ENCODE results near the gene KLHDC9.

The KLHDC9 gene

GRCh38 chr1:161128591-161129420 is 30.6 kb downstream of the KLHDC9 start:
- Histone ChIP-seq H3K9me3 (no peaks in the 10 kb centered on the region), H3K4me1 (ENCODE audit: control insufficient read depth in 1 of 2, insufficient read depth in 1 of 2, low read depth in 1 of 2, low read length in 1 of 2) (peaks cover 58 to 59% of the 10 kb centered on the region in 2 experiments), H3K27me3 (no peaks in the 10 kb centered on the region), H3K36me3 (peaks cover 51% of the 10 kb centered on the region), H3K27ac (peak overlapping the region; percentile 78), H3K4me3 (ENCODE audit: low read depth in 1 of 2, low read length in 1 of 2) (no peak overlapping the region)
- no peak for TF ChIP-seq CTCF (IDR thresholded peaks at IDR 0.05)

GRCh38 chr1:161130266-161130665 is 32.1 kb downstream of the KLHDC9 start:
- peaks cover 37% of the 10 kb centered on the region for H3K36me3 ChIP-seq
- peaks cover 61 to 64% of the 10 kb centered on the region in 2 experiments for H3K4me1 ChIP-seq (ENCODE audit: control insufficient read depth in 1 of 2, insufficient read depth in 1 of 2, low read depth in 1 of 2, low read length in 1 of 2)
- H3K27ac ChIP-seq = peak overlapping the region; percentile 96
- no peak for TF ChIP-seq CTCF (IDR thresholded peaks at IDR 0.05)
- no peaks in the 10 kb centered on the region for H3K9me3 ChIP-seq
- no peak overlapping the region for H3K4me3 ChIP-seq (ENCODE audit: low read depth in 1 of 2, low read length in 1 of 2)
- H3K27me3 ChIP-seq = no peaks in the 10 kb centered on the region

- Histone ChIP-seq H3K36me3 (peaks cover 23% of the 10 kb centered on the region), H3K4me3 (ENCODE audit: low read depth in 1 of 2, low read length in 1 of 2) (peak overlapping the region; percentile 85 to 98), H3K9me3 (no peaks in the 10 kb centered on the region), H3K4me1 (ENCODE audit: control insufficient read depth in 1 of 2, insufficient read depth in 1 of 2, low read depth in 1 of 2, low read length in 1 of 2) (peaks cover 57 to 59% of the 10 kb centered on the region in 2 experiments), H3K27me3 (no peaks in the 10 kb centered on the region), H3K27ac (peak overlapping the region; percentile 96)
- no peak for TF ChIP-seq CTCF (IDR thresholded peaks at IDR 0.05)
Observed at GRCh38 chr1:161131523-161132409, 33.6 kb downstream of the KLHDC9 start.

- Histone ChIP-seq H3K36me3 (peaks cover 20% of the 10 kb centered on the region), H3K27me3 (no peaks in the 10 kb centered on the region), H3K4me1 (ENCODE audit: control insufficient read depth in 1 of 2, insufficient read depth in 1 of 2, low read depth in 1 of 2, low read length in 1 of 2) (peaks cover 48 to 50% of the 10 kb centered on the region in 2 experiments), H3K9me3 (no peaks in the 10 kb centered on the region), H3K4me3 (ENCODE audit: low read depth in 1 of 2, low read length in 1 of 2) (peak within 1 kb of the TSS; percentile 85 to 98), H3K27ac (peak within 1 kb of the TSS; percentile 96)
- TF ChIP-seq CTCF (IDR thresholded peaks at IDR 0.05) = no peak
Observed at GRCh38 chr1:161132410-161133219, 34.5 kb downstream of the KLHDC9 start, which contains the start of gene DEDD. TSS of gene DEDD (minus strand) at chr1:161132667. CDS start at chr1:161124462, 8,205 bp downstream.

- no peak for TF ChIP-seq CTCF (IDR thresholded peaks at IDR 0.05)
- H3K4me1 ChIP-seq (ENCODE audit: control insufficient read depth in 1 of 2, insufficient read depth in 1 of 2, low read depth in 1 of 2, low read length in 1 of 2) = peaks cover 48% of the 10 kb centered on the region in 2 experiments
- H3K36me3 ChIP-seq = peaks cover 16% of the 10 kb centered on the region
- no peaks in the 10 kb centered on the region for H3K27me3 ChIP-seq
- peak overlapping the region; percentile 96 for H3K27ac ChIP-seq
- H3K4me3 ChIP-seq (ENCODE audit: low read depth in 1 of 2, low read length in 1 of 2) = peak overlapping the region; percentile 85 to 98
- H3K9me3 ChIP-seq = no peaks in the 10 kb centered on the region
Observed at GRCh38 chr1:161133220-161133740, 35.1 kb downstream of the KLHDC9 start.

Measured in neutrophil (primary cell).